Mesenchymal stem cell (in vitro differentiated cells and primary cell): Measurements from ENCODE around the gene CMKLR1.

ENCODE experiments used
- DNase-seq: peaks from one replicate; pipeline ENCODE4 v3.0.0-alpha.2; 2013
- H2AFZ ChIP-seq: one replicate; pipeline ENCODE4 v1.6.1; 2013; ENCODE audit warnings: low read depth, mild to moderate bottlenecking, control low read depth, inconsistent platforms, low read length, moderate library complexity
- H2AK5ac ChIP-seq: 2 replicates; pipeline ENCODE4 v1.6.1; 2013; ENCODE audit warnings: low read length, moderate library complexity, mild to moderate bottlenecking, inconsistent platforms; ENCODE audit not compliant: severe bottlenecking
- H2BK120ac ChIP-seq: one replicate; pipeline ENCODE4 v1.6.1; 2013; ENCODE audit warnings: low read depth, mild to moderate bottlenecking, inconsistent platforms, low read length, moderate library complexity
- H2BK12ac ChIP-seq, 2 experiments: one replicate each; pipeline ENCODE4 v1.6.1; 2013; ENCODE audit warnings: inconsistent platforms in 2 of 2, low read length in 2 of 2, mild to moderate bottlenecking in 2 of 2, moderate library complexity in 2 of 2, control low read depth in 1 of 2
- H2BK15ac ChIP-seq: one replicate; pipeline ENCODE4 v1.6.1; 2013; ENCODE audit warnings: mild to moderate bottlenecking, low read depth, inconsistent platforms; ENCODE audit not compliant: poor library complexity, severe bottlenecking
- H2BK5ac ChIP-seq: 2 replicates; pipeline ENCODE4 v1.6.1; 2013; ENCODE audit warnings: low read depth, mild to moderate bottlenecking, low read length, control low read depth, inconsistent platforms; ENCODE audit not compliant: poor library complexity, severe bottlenecking
- H3K14ac ChIP-seq, 2 experiments: one replicate each; pipeline ENCODE4 v1.6.1; 2013; ENCODE audit warnings: inconsistent platforms in 2 of 2, low read length in 2 of 2, control low read depth in 1 of 2, mild to moderate bottlenecking in 1 of 2, moderate library complexity in 1 of 2
- H3K18ac ChIP-seq, 2 experiments: one replicate each; pipeline ENCODE4 v1.6.1; 2013; ENCODE audit warnings: inconsistent platforms in 2 of 2, low read length in 2 of 2, control low read depth in 1 of 2, low read depth in 1 of 2, mild to moderate bottlenecking in 1 of 2
- H3K23ac ChIP-seq, 2 experiments: one replicate each; pipeline ENCODE4 v1.6.1; 2013; ENCODE audit warnings: inconsistent platforms in 2 of 2, low read length in 2 of 2, mild to moderate bottlenecking in 2 of 2, moderate library complexity in 2 of 2, control low read depth in 1 of 2
- H3K27ac ChIP-seq: 2 replicates; pipeline ENCODE4 v1.5.1; 2013; ENCODE audit warnings: mild to moderate bottlenecking, moderate library complexity, low read length, control low read depth, inconsistent platforms; ENCODE audit not compliant: poor library complexity, severe bottlenecking
- H3K27me3 ChIP-seq, 2 experiments: 2 replicates each; pipeline versions ENCODE4 v1.6.1 to v1.7.0; 2013; ENCODE audit warnings: low read length in 2 of 2, mild to moderate bottlenecking in 2 of 2, moderate library complexity in 2 of 2, control low read depth in 1 of 2, inconsistent platforms in 1 of 2; ENCODE audit not compliant: control insufficient read depth in 1 of 2, insufficient read depth in 1 of 2
- H3K36me3 ChIP-seq, 2 experiments: 2 replicates each; pipeline versions ENCODE4 v1.6.1 to v1.7.0; 2013; ENCODE audit warnings: low read length in 2 of 2, control low read depth in 1 of 2, inconsistent platforms in 1 of 2, low read depth in 1 of 2, mild to moderate bottlenecking in 1 of 2; ENCODE audit not compliant: insufficient read depth in 2 of 2, control insufficient read depth in 1 of 2
- H3K4ac ChIP-seq, 2 experiments: one replicate each; pipeline ENCODE4 v1.6.1; 2013; ENCODE audit warnings: inconsistent platforms in 2 of 2, low read length in 2 of 2, mild to moderate bottlenecking in 2 of 2, moderate library complexity in 2 of 2, control low read depth in 1 of 2, low read depth in 1 of 2
- H3K4me1 ChIP-seq: 2 replicates; pipeline ENCODE4 v1.6.1; 2013; ENCODE audit warnings: low read depth, low read length, control low read depth; ENCODE audit not compliant: control insufficient read depth, insufficient read depth
- H3K4me2 ChIP-seq: 2 replicates; pipeline ENCODE4 v1.6.1; 2013; ENCODE audit warnings: low read length, mild to moderate bottlenecking, inconsistent platforms; ENCODE audit not compliant: poor library complexity, severe bottlenecking
- H3K4me3 ChIP-seq, 2 experiments: 2 replicates each; pipeline versions ENCODE4 v1.5.1 to v1.7.0; 2013; ENCODE audit warnings: low read length in 2 of 2, mild to moderate bottlenecking in 2 of 2, control low read depth in 1 of 2, low read depth in 1 of 2; ENCODE audit not compliant: insufficient read depth in 1 of 2
- H3K79me1 ChIP-seq: replicated peaks from 2 replicates; pipeline ENCODE4 v1.6.1; 2013; ENCODE audit warnings: mild to moderate bottlenecking, control low read depth, low read length, inconsistent platforms; ENCODE audit not compliant: poor library complexity, severe bottlenecking
- H3K9ac ChIP-seq: 2 replicates; pipeline ENCODE4 v1.7.0; 2013; ENCODE audit warnings: mild to moderate bottlenecking, low read length, moderate library complexity
- H3K9me3 ChIP-seq: 2 replicates; pipeline ENCODE4 v1.7.0; 2013; ENCODE audit warnings: mild to moderate bottlenecking, low read length; ENCODE audit not compliant: control insufficient read depth
- H4K8ac ChIP-seq: one replicate; pipeline ENCODE4 v1.6.1; 2013; ENCODE audit warnings: inconsistent platforms, mild to moderate bottlenecking, low read length, moderate library complexity
- H4K91ac ChIP-seq: one replicate; pipeline ENCODE4 v1.6.1; 2013; ENCODE audit warnings: mild to moderate bottlenecking, low read length, inconsistent platforms
- WGBS: methylation state at CpG from one replicate; pipeline ENCODE4 v1.1.7; 2013; ENCODE audit warnings: mixed read lengths; 5-methylcytosine and 5-hydroxymethylcytosine counted together

CMKLR1 gene

DNA sequence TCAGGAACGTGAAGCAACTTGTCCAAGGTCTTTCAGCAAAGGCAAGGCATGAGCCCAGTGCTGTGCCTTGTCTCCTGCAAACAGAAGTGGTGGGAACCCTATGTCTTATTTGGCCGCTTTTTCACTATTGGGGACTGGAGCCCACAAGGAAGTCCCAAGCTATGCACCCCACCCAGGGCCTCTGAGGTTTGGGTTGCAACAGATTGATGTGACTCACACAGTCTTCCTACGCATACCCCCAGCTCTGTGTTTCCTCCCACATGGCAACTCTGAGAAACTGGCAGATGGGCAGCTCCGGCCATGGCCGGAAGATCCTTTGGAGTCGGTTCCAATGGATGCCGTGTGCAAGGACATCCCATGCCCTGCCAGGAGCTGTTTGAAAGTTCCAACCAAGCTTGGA lies 28.3 kb upstream of the CMKLR1 start:
- H3K36me3 ChIP-seq: no peaks in the 10 kb centered on the region
- H2BK5ac ChIP-seq: no peak overlapping the region
- H2AFZ ChIP-seq: no peak overlapping the region
- no peak overlapping the region for H3K23ac ChIP-seq
- H3K4me2 ChIP-seq: no peak overlapping the region
- H3K9me3 ChIP-seq: no peaks in the 10 kb centered on the region
- H3K4me1 ChIP-seq: peaks cover 9% of the 10 kb centered on the region
- H4K8ac ChIP-seq: no peak overlapping the region
- no peak overlapping the region for H2AK5ac ChIP-seq
- no peak for DNase-seq
- no peak overlapping the region for H3K18ac ChIP-seq
- no peak overlapping the region for H3K4me3 ChIP-seq
- H3K27ac ChIP-seq: no peak overlapping the region
- H4K91ac ChIP-seq: no peak overlapping the region
- H3K9ac ChIP-seq: no peak overlapping the region
- WGBS: 83% methylated on average over 7 of the region's 7 CpGs
- H3K79me1 ChIP-seq: no peaks in the 10 kb centered on the region
- H2BK120ac ChIP-seq: no peak overlapping the region
- H3K27me3 ChIP-seq: peaks cover 0 to 23% of the 10 kb centered on the region in 2 experiments
- no peak overlapping the region for H2BK15ac ChIP-seq
- H2BK12ac ChIP-seq: no peak overlapping the region
- H3K14ac ChIP-seq: no peak overlapping the region
- H3K4ac ChIP-seq: no peak overlapping the region

DNA sequence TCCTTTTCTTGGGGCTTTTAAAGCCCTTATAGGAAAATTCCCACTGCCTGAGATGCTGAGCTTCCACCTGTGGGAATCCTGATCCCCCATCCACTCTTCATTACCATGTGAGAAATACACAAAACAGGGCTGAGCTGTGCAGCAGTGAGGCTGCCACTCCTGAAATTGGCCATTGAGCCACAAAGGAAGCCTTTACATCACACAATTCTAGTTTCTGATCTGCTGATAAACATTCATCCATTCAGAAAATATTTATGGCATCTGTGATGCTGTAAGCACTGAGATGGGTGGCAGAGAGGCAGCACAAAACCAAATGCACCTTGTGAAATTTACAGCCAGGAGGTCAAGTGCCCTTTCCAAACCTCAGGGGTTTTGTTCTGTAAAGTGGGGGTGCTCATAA lies 26.2 kb upstream of the CMKLR1 start:
- Histone ChIP-seq H2BK12ac (no peak overlapping the region), H3K4me1 (peaks cover 9% of the 10 kb centered on the region), H2AFZ (no peak overlapping the region), H3K23ac (no peak overlapping the region), H3K27me3 (peaks cover 0 to 30% of the 10 kb centered on the region in 2 experiments), H3K4ac (no peak overlapping the region), H3K27ac (no peak overlapping the region), H2AK5ac (no peak overlapping the region), H3K14ac (no peak overlapping the region), H4K91ac (no peak overlapping the region), H3K36me3 (no peaks in the 10 kb centered on the region), H2BK15ac (no peak overlapping the region), H3K4me3 (no peak overlapping the region), H3K18ac (no peak overlapping the region), H2BK120ac (no peak overlapping the region), H3K9me3 (no peaks in the 10 kb centered on the region), H2BK5ac (no peak overlapping the region), H3K9ac (no peak overlapping the region), H4K8ac (no peak overlapping the region), H3K4me2 (no peak overlapping the region), H3K79me1 (no peaks in the 10 kb centered on the region)
- no peak for DNase-seq

DNA sequence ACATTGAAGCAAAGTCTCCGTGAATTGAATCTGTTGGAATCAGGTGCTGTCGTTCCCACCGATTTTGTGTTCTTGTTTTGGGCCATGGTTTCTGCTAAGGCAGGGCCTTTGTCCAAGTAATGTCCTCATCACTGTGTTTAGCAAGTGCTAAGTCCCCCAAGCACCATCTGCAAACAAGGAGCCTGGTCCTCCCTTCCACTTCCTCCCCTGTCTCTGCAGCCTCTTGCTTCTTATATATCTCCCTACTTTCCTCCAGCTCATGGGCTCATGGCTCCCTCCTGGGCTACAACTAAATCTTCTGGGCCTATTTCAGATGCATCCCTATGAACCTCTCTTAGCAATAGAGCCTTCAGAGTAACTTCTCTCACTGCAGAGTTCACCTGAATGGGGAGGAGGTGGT lies 25.8 kb upstream of the CMKLR1 start:
- Histone ChIP-seq H3K18ac (no peak overlapping the region), H3K23ac (no peak overlapping the region), H3K27me3 (peaks cover 0 to 30% of the 10 kb centered on the region in 2 experiments), H3K4me1 (peaks cover 10% of the 10 kb centered on the region), H3K4ac (no peak overlapping the region), H2BK12ac (no peak overlapping the region), H2BK5ac (no peak overlapping the region), H3K4me3 (no peak overlapping the region), H4K8ac (no peak overlapping the region), H3K36me3 (no peaks in the 10 kb centered on the region), H3K9ac (no peak overlapping the region), H2AFZ (no peak overlapping the region), H2AK5ac (no peak overlapping the region), H3K9me3 (no peaks in the 10 kb centered on the region), H2BK120ac (no peak overlapping the region), H3K79me1 (no peaks in the 10 kb centered on the region), H4K91ac (no peak overlapping the region), H3K14ac (no peak overlapping the region), H2BK15ac (no peak overlapping the region), H3K27ac (no peak overlapping the region), H3K4me2 (no peak overlapping the region)
- WGBS: 98% methylated on average over 3 of the region's 3 CpGs
- no peak for DNase-seq

DNA sequence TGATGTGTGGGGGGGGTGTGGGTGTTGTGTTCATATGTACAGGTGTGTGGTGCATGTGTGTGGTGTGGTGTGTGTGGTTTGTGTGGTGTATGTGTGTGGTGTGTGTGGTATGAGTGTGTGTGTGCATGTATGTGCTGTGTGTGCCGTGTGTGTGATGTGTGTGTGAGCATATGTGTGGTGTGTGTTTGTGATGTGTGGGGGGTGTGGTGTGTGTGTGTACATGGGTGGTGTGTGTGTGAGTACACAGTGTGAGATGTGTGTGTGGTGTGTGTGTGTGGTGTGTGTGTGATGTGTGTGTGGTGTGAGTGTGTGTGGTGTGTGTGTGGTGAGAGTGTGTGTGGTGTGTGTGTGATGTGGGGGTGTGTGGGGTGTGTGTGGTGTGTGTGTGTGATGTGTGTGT lies 24.5 kb upstream of the CMKLR1 start:
- WGBS: 45% methylated on average over 1 of the region's 1 CpG
- H3K4ac ChIP-seq: no peak overlapping the region
- peaks cover 0 to 36% of the 10 kb centered on the region in 2 experiments for H3K27me3 ChIP-seq
- DNase-seq: no peak
- no peak overlapping the region for H2AK5ac ChIP-seq
- H3K9me3 ChIP-seq: no peaks in the 10 kb centered on the region
- no peaks in the 10 kb centered on the region for H3K79me1 ChIP-seq
- H4K8ac ChIP-seq: no peak overlapping the region
- peaks cover 10% of the 10 kb centered on the region for H3K4me1 ChIP-seq
- H2BK120ac ChIP-seq: no peak overlapping the region
- H3K27ac ChIP-seq: no peak overlapping the region
- H2AFZ ChIP-seq: no peak overlapping the region
- H3K4me2 ChIP-seq: no peak overlapping the region
- H3K18ac ChIP-seq: no peak overlapping the region
- H2BK5ac ChIP-seq: no peak overlapping the region
- H3K23ac ChIP-seq: no peak overlapping the region
- no peak overlapping the region for H3K14ac ChIP-seq
- no peak overlapping the region for H2BK15ac ChIP-seq
- H4K91ac ChIP-seq: peak overlapping the region; percentile 6
- H2BK12ac ChIP-seq: no peak overlapping the region
- no peak overlapping the region for H3K9ac ChIP-seq
- no peak overlapping the region for H3K4me3 ChIP-seq
- H3K36me3 ChIP-seq: no peaks in the 10 kb centered on the region
